Caco-2 (cell line): ENCODE results near the gene CEP112. TPM values are rescaled to one million over a fixed set of nuclear protein-coding genes. Genes with fewer than 3 reads are reported as not detected.

Source experiments
- BruUV-seq: library from RNA; stranded (reverse); fragments of 400-500 nt; replicated peaks from 2 replicates; lab custom pipeline; 2021; lab: Mats Ljungman, UMichigan
- CTCF ChIA-PET: fragments of 300-600 bp; sonication (Branson Sonifier 250); formaldehyde crosslinking; loops from one replicate; lab custom pipeline; 2022; ENCODE audit warnings: antibody characterized with exemption; lab: Charles Lee
- POLR2A ChIA-PET: fragments of 300-600 bp; sonication (Branson Sonifier 250); formaldehyde crosslinking; loops from one replicate; lab custom pipeline; 2022; ENCODE audit warnings: antibody characterized with exemption; lab: Charles Lee
- DNase-seq, 2 experiments: peaks; one replicate each; pipeline versions ENCODE4 v3.0.0 to v3.0.0-alpha.2; 2020 to 2022
- H3K27me3 ChIP-seq: replicated peaks from 2 replicates; pipeline ENCODE4 v1.6.0; 2011; ENCODE audit warnings: low read length; ENCODE audit not compliant: control insufficient read depth, insufficient read depth
- H3K36me3 ChIP-seq: 2 replicates; pipeline ENCODE4 v1.5.1; 2011; ENCODE audit warnings: low read length; ENCODE audit not compliant: control insufficient read depth, insufficient read depth
- H3K4me1 ChIP-seq: fragments of 250-450 bp; sonication (Bioruptor Pico); 2 replicates; pipeline ENCODE4 v1.5.1; 2020; ENCODE audit warnings: mild to moderate bottlenecking
- H3K4me3 ChIP-seq: 2 replicates; pipeline ENCODE4 v1.5.1; 2011; ENCODE audit warnings: low read depth, mild to moderate bottlenecking, control low read depth, low read length
- H3K9me3 ChIP-seq: fragments of 250-450 bp; sonication (Bioruptor Pico); 2 replicates; pipeline ENCODE4 v1.5.1; 2020; ENCODE audit warnings: mild to moderate bottlenecking, moderate library complexity
- H3K27ac Mint-ChIP-seq: one replicate; pipeline ENCODE4 v1.8.0; 2022; ENCODE audit warnings: mixed read lengths; ENCODE audit not compliant: unreplicated experiment
- H3K27me3 Mint-ChIP-seq: one replicate; pipeline ENCODE4 v1.8.0; 2022; ENCODE audit warnings: mixed read lengths; ENCODE audit not compliant: insufficient read depth, unreplicated experiment
- H3K36me3 Mint-ChIP-seq: one replicate; pipeline ENCODE4 v1.8.0; 2022; ENCODE audit warnings: mild to moderate bottlenecking, mixed read lengths; ENCODE audit not compliant: insufficient read depth, unreplicated experiment
- H3K4me1 Mint-ChIP-seq: one replicate; pipeline ENCODE4 v1.8.0; 2022; ENCODE audit warnings: low read depth, mixed read lengths; ENCODE audit not compliant: unreplicated experiment
- H3K4me3 Mint-ChIP-seq: one replicate; pipeline ENCODE4 v1.8.0; 2022; ENCODE audit warnings: mild to moderate bottlenecking, moderate library complexity, mixed read lengths; ENCODE audit not compliant: unreplicated experiment
- H3K9me3 Mint-ChIP-seq: one replicate; pipeline ENCODE4 v1.8.0; 2022; ENCODE audit warnings: mixed read lengths; ENCODE audit not compliant: unreplicated experiment
- intact Hi-C: fragments of 100-400 bp; cut with micrococcal nuclease; formaldehyde crosslinking; loops from one replicate; pipeline ENCODE4 v1.10.0; 2022; ENCODE audit not compliant: unreplicated experiment
- total RNA-seq: library from RNA; stranded (reverse); gene quantifications from 2 replicates; pipeline ENCODE4 v1.2.3, GENCODE V29; 2022
- TF ChIP-seq, protein P1 (sequence below), 2 experiments: fragments of 200-600 bp in 1 of 2; IDR thresholded peaks; 1 replicate in 1 of 2; 2 replicates in 1 of 2; pipeline versions ENCODE4 v1.5.1 to v1.8.0; 2011 to 2022; ENCODE audit warnings: antibody characterized with exemption in 1 of 2, control low read depth in 1 of 2, inconsistent platforms in 1 of 2, low read depth in 1 of 2, low read length in 1 of 2, mild to moderate bottlenecking in 1 of 2, moderate library complexity in 1 of 2; ENCODE audit not compliant: insufficient read depth in 1 of 2, severe bottlenecking in 1 of 2, unreplicated experiment in 1 of 2

The CEP112 gene
- total RNA-seq, 1 experiment from 2014 or later, result 4.7 TPM

DNA sequence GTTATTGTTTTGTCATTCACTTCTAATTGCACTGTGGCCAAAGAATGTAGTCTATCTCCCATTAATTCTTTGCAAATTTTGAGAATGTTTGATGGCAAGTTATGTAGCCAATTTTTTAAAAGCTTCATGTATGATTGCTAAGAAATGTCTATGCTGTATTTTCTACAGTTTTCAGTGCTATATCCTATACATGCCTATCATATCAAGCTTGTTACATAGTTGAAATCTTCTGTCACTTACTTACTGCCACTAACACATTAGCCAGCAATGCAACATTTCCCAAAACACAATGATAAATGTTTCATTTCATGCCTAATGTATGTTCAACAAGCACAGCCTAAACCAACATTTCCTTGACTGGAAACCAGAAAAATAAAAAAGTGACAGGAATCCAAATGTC lies 338.1 kb downstream of the CEP112 start:
- no peaks in the 10 kb centered on the region for H3K27me3 ChIP-seq
- TF ChIP-seq, protein P1, sequence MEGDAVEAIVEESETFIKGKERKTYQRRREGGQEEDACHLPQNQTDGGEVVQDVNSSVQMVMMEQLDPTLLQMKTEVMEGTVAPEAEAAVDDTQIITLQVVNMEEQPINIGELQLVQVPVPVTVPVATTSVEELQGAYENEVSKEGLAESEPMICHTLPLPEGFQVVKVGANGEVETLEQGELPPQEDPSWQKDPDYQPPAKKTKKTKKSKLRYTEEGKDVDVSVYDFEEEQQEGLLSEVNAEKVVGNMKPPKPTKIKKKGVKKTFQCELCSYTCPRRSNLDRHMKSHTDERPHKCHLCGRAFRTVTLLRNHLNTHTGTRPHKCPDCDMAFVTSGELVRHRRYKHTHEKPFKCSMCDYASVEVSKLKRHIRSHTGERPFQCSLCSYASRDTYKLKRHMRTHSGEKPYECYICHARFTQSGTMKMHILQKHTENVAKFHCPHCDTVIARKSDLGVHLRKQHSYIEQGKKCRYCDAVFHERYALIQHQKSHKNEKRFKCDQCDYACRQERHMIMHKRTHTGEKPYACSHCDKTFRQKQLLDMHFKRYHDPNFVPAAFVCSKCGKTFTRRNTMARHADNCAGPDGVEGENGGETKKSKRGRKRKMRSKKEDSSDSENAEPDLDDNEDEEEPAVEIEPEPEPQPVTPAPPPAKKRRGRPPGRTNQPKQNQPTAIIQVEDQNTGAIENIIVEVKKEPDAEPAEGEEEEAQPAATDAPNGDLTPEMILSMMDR (IDR thresholded peaks at IDR 0.05; ENCODE audit: insufficient read depth in 1 of 2, low read depth in 1 of 2, low read length in 1 of 2, severe bottlenecking in 1 of 2, unreplicated experiment in 1 of 2), result no peak
- H3K36me3 ChIP-seq, result no peaks in the 10 kb centered on the region
- no peaks in the 10 kb centered on the region for H3K4me1 ChIP-seq
- H3K9me3 ChIP-seq, result no peaks in the 10 kb centered on the region
- peaks cover 6% of the 10 kb centered on the region for H3K4me1 Mint-ChIP-seq
- no peak for DNase-seq
- H3K4me3 ChIP-seq, result no peak overlapping the region
- no peaks in the 10 kb centered on the region for H3K27me3 Mint-ChIP-seq
- no peaks in the 10 kb centered on the region for H3K9me3 Mint-ChIP-seq
- H3K36me3 Mint-ChIP-seq, result no peaks in the 10 kb centered on the region
- BruUV-seq, result no TSS peak
- H3K4me3 Mint-ChIP-seq, result no peak overlapping the region
- ChIA-PET CTCF (interaction anchor here (0.7 kb wide), 1 partner anchor 304 kb away, joined by 3 read pairs; no protein-coding TSS in a partner anchor), POLR2A (no interaction called here)
- no peak overlapping the region for H3K27ac Mint-ChIP-seq
- intact Hi-C loops, result no loop called here

DNA sequence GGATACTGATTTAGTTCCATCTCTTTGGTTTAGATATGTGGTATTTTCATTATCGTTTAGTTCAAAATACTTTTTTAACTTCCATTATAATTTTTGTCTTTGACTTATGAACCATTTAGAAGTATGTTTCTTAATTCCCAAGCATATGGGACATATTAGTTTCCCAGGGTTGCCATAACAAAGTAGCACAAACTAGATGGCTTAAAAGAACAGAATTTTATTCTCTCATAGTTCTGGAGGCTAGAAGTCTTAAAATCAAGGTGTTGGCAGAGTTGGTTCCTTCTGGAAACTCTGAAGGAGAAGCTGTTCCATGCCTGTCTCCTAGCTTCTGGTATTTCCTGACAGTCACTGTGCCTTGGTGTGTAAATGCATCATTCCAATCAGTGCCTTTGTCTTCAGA lies 339.0 kb downstream of the CEP112 start:
- Histone ChIP-seq H3K9me3 (no peaks in the 10 kb centered on the region), H3K36me3 (no peaks in the 10 kb centered on the region), H3K27me3 (no peaks in the 10 kb centered on the region), H3K4me3 (no peak overlapping the region), H3K4me1 (no peaks in the 10 kb centered on the region; the same call in 1 of the 2 replicates)
- no peaks in the 10 kb centered on the region for H3K36me3 Mint-ChIP-seq
- no TSS peak for BruUV-seq
- peaks cover 10% of the 10 kb centered on the region for H3K4me1 Mint-ChIP-seq
- POLR2A ChIA-PET, result no interaction called here
- TF ChIP-seq, protein P1 (IDR thresholded peaks at IDR 0.05; ENCODE audit: insufficient read depth in 1 of 2, low read depth in 1 of 2, low read length in 1 of 2, severe bottlenecking in 1 of 2, unreplicated experiment in 1 of 2), result no peak
- no peak for DNase-seq
- H3K27me3 Mint-ChIP-seq, result no peaks in the 10 kb centered on the region
- H3K4me3 Mint-ChIP-seq, result no peak overlapping the region
- CTCF ChIA-PET, result interaction anchor here (0.7 kb wide), 1 partner anchor 303 kb away, joined by 3 read pairs; no protein-coding TSS in a partner anchor
- H3K9me3 Mint-ChIP-seq, result no peaks in the 10 kb centered on the region
- no peak overlapping the region for H3K27ac Mint-ChIP-seq
- intact Hi-C loops, result no loop called here

DNA sequence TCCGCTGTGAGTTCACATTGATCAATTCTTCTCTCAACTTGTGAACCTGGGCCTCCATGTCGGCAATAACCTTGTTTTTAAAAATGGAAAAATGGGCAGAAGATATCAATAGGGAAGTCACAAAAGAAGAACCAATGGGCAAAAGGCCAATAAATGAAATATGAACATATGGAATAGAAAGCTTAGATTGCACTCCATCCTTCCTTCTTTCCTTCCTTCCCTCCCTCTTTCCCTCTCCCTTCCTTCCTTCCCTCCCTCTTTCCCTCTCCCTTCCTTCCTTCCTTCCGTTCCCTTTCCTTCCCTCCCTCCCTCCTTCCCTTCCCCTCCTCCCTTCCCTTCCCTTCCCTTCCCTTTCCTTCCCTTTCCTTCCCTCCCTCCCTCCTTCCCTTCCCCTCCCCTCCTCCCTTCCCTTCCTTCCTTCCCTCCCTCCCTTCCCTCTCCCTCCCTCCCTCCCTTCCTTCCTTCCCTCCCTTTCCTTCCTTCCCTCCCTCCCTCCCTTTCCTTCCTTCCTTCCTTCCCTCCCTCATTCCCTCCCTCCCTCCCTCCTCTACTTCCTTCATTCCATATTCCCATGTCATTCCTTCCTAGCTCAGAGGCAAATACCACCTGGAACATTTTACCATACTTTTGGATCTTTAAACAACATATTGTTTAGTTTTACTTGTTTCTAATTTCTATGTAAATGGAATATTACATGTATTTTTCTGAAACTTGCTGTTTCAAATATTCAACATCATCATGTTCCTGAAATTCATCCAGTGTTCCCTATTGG lies 339.8 kb downstream of the CEP112 start:
- POLR2A ChIA-PET, result no interaction called here
- H3K9me3 ChIP-seq, result no peaks in the 10 kb centered on the region
- CTCF ChIA-PET, result no interaction called here
- H3K4me3 Mint-ChIP-seq, result no peak overlapping the region
- H3K4me1 Mint-ChIP-seq, result peaks cover 10% of the 10 kb centered on the region
- H3K36me3 ChIP-seq, result no peaks in the 10 kb centered on the region
- H3K9me3 Mint-ChIP-seq, result no peaks in the 10 kb centered on the region
- H3K4me3 ChIP-seq, result no peak overlapping the region
- BruUV-seq, result no TSS peak
- no peaks in the 10 kb centered on the region for H3K27me3 ChIP-seq
- no peaks in the 10 kb centered on the region for H3K27me3 Mint-ChIP-seq
- H3K36me3 Mint-ChIP-seq, result no peaks in the 10 kb centered on the region
- no peak overlapping the region for H3K27ac Mint-ChIP-seq
- intact Hi-C loops, result no loop called here
- no peak for DNase-seq
- TF ChIP-seq, protein P1 (IDR thresholded peaks at IDR 0.05; ENCODE audit: insufficient read depth in 1 of 2, low read depth in 1 of 2, low read length in 1 of 2, severe bottlenecking in 1 of 2, unreplicated experiment in 1 of 2), result no peak
- H3K4me1 ChIP-seq, result no peaks in the 10 kb centered on the region; the same call in 1 of the 2 replicates
